HG03558 (cell line): Measurements from ENCODE around the gene JAM3.

ENCODE experiments used
- ATAC-seq: cut with Tn5 transposase; IDR thresholded peaks from one replicate; pipeline ENCODE4 v1.9.1; 2021; ENCODE audit warnings: moderate number of reproducible peaks; ENCODE audit not compliant: unreplicated experiment; ENCODE audit errors: extremely low read depth

Gene JAM3

DNA sequence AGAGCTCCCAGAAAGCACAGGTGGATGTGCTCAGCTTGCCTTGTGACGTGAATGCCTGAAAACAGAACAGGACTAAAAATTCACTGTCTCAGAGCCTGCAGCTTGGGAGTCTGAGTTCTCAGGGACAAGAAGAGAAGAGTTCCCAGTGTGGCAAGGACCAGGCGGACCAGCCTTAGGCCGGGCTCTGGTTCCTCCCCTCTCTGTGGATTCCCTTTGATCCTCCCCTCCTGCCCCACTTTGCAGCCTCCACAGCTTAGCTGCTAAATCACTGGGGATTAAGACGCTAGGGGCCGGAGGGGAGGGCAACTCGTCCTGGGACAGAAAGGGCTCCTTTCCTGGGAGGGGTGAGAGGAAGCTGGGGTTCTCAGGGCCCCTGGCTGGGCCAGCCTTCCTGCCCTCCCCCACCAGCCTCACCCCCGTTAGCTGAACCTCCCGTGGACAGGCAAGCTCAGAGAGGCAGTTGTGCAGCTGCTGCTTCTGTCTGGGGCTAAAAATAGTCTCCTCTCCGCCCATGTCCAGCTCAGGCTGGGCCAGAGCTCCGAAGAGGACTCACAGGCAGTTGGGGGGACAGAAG is 29.9 kb upstream of the JAM3 start:
- no peak for ATAC-seq

DNA sequence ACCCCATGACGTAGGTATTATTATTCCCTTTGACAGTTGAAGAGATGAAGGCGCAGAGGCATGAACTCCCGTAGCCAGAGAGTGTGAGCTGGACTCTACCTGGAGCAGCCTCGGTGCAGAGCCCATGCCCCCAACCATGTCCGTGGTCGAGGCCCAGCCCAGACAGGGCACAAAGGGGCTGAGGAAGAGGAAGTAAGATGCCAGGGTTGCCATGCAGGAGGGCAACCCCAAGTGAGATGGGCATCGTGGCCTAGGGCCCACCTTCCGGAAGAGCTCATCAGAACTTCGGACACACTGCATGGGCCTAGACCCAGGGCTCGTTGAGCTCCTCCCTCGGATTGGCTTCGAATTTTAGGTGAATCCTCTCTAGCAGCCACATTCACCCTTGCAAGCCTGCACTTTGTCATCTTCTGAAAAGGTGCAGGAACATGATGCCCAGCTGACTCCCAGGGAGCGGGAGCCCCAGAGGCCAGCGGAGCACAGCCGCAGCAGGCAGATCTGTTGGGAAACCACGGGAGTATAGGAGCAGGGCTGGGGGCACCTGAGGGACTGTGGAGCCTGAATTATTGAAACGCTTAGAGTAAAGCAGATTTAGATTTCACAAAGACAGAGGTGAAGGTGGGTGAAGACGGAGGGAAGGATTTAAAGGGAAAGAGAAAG is 29.0 kb upstream of the JAM3 start:
- ATAC-seq: no peak

DNA sequence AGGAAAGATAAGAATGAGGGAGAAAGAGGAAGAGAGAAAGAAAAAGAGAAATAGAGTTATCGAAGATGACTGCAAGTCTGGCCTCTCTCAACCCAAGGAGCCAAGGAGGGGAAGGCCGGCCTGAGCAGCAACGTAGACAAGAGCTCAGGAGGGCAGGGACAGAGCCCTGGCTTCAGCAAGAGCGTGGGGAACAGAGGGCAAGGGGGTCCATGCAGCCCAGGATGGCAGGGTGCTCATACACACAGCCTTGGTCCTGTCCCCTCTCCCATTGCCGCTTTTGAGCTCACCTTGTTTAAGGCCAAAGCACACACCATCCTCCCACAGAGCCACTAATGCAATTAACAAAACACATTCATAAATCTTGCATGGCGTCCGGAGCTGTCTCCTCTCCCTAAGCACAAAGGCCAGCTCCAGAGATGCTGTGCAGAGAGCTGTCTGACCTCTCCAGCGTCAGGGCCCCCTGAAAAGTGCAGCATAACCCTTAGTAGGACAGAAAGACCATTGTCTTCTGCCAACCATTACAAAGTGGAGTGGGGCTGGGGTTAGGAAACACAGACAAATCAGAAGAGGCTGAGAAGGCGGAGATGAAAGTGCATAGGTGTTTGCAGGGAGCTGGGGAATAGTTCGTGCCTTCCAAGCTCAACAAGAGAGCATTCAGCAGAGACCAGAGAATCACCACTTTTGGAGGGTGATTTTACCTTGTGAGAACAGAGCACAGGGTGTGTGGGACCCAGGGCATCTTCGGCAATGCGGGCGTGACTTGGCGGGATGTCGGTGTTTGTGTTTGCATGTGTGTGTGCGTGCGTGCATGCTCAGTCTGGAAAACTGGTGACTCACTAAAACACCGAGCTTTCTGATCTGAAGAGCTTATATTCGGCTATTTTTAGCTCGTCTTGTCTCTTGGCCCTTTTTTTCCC is 28.2 kb upstream of the JAM3 start:
- ATAC-seq: no peak

DNA sequence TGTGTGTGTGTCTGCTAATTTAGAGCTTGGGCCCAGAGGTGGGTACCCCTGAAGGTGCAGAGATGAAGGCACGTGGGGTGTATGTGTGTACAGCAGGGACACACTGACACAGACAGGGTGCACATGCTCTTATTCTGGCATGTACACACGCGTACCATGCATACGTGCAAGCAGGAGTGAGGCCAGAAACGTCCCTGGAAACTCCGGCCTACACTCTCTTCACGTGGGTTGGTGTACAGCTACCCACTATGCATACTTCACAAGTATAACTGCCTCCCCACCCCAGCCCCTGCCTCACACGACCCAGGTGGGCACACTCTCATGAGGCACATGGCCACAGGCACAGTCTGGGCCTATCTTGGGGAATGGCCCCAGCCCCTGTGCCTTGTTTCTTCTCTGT is 27.5 kb upstream of the JAM3 start:
- no peak for ATAC-seq

DNA sequence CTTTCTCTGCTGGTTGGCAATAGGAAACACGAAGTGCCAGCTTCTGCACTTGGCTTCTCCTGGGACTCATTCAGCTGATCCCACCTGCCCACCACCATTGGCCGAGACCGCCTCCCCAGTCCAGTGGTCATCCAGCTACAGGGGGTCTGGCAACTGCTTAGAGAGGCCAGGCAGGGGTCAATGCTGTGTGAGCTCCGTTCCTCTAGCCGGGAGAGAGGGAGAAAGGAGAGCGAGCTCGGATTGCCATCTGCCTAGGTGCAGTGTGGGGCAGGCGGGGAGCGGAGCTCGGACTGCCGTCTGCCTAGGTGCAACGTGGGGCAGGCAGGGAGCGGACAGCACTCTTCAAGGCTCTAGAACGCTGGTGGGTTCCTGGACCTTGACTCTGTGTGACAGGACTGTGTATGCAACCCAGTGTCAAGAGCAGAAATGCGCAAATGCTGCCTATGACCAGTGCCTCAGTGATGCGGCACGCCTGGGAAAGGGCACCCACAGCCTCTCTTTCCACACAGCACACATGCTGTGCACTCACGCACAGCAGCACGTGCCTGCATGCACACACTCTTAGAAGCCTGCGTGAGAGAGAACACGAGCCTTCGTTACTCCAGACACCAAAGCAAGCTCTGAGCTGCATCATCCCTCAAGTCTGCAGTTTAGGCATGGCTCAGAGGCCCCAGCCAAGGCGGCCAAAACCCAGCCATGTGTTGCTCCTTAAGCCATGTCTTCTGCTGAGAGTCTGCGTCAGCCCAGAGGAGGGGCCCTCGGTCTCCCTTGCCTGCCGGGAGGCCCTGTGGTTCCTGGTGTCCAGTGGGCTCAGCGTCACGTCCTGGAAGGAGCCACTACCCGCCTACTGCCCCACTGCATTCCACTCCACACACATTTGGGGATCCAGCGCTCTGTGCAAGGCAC is 26.8 kb upstream of the JAM3 start:
- ATAC-seq: no peak

DNA sequence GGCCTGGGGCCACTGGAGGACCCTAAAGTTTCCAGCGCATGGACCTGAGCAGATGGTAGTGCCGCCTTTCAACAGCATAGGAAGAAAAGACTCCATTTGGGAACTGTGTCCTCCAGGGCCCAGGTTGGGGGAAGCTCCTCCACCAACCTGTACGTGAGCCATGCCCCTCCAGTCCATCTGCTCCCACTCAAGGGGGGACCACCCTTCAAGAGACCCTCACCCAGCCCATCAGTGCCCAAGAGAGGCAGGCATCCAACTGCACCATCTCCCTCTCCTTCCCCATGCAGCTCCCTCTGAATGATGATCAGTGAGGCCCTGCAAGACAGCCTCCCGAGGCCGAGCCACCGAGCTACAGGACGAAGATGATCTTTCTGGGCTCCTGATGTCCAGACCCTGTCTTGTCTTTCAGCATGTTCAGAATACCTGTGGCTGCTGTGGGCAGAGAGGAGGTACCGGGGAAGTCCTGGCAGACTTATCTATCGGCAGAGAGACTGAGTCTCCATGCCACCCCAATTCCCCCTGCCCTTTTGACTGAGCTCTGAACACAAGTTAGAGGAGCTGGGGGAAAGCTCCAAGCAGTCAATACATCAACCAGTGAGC is 25.0 kb upstream of the JAM3 start:
- ATAC-seq: no peak

DNA sequence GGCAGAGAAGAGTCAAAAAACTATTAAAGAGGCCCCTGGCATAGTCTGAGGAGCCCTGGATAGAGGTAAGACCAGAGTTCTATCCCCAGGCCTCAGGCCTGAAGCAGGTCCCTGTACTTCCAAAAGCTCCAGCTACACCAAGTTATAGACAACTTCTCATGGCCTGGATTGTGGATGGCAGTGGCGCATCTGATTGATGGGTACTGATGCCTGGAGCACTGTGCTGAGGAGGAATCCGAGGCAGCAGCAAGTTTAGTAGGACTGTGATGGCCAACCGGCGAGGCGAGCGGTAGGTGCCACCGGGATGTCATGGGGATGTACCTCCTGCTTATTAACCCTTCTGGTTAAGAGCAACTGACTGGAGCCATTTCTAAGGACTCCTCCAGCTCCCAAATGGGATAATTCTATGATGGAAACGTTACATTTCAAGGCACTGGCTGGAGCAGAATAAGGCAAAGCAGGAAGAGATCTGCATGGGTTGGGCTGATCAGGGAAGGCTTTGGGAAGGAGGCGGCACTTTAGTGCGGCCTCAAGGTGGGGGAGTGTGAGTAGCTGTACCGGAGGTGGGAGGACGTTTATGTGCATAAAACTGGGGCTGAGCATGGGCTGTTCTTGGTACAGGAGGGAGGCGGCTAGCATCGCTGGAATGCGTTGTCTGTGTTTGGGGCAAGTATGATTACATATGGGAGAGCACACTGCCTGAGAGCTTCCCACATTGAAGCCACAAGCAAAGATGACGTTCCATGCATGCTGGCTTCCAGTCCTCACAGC is 24.2 kb upstream of the JAM3 start:
- ATAC-seq: no peak

DNA sequence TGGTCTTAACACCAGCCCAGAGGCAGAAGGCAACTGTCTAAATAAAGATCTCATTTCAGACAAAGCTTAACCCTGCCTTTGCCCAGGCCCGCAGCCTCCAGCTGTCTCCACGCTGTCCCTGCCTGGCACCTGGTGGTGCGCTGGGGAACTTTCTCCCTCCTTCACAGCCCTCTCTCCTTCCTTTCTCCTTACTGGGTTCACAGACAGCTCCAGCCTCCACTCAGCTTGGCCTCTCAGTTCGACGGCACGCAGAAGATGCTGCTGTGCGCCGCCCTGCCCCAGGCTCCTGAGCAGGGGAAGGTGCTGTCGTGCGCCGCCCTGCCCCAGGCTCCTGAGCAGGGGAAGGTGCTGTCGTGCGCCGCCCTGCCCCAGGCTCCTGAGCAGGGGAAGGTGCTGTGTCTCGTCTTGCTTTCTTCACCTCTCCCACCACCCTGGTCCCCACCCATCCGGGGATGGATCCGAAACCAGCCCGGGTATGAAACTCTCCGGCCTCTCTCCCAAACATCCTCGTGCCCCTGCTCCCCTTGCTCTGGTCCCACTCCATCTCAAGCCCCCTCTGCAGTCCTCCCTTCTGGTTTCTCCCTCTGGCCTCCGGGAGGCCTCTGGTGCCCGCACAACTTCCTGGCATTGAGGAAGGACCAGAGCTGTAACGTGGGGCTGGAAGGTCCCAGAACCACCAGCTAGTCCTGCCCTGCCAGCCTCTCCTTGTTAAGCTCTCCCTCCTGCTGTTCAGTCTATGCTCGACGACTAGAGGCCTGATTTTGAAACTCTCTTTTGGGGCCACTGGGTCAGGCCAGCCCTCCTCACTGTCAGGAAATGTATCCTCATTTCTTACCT is 22.9 kb upstream of the JAM3 start:
- no peak for ATAC-seq

DNA sequence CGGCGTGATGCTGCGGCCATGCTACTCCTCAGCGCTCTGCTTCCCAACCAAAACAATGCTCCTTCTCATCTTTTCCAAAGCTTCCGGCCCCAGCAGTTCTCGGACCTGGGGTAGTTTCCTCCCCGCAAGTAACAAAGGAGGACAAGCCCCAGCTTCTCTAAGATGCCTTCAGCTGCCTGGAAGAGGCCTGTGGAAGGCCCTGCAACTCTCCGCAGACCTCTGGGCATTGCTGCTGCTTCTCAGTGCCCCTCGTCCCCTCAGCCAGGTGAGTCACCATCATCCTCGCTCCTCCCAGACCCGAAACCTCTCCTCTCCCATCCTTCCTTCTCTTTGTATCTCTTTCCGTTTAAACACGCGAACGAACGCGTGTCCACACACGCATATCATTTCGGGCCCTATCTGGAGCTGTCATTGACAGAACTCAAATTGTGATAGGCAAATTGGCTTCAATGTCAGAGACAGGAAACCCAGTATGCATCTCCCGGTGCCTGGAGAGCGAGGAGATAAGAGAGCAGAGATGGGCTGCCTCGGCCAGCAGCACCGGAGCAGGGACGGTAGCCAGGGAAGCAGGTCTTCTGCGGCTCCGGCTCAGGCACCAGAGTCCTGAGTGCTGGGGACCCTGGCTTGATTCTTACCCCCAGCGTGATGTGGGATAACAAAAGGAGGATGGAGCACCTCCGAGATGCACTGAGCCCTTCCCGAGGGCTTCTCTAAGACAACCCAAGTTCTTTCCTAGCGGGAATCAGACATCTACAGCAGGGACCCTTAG is 22.0 kb upstream of the JAM3 start:
- ATAC-seq: no peak

DNA sequence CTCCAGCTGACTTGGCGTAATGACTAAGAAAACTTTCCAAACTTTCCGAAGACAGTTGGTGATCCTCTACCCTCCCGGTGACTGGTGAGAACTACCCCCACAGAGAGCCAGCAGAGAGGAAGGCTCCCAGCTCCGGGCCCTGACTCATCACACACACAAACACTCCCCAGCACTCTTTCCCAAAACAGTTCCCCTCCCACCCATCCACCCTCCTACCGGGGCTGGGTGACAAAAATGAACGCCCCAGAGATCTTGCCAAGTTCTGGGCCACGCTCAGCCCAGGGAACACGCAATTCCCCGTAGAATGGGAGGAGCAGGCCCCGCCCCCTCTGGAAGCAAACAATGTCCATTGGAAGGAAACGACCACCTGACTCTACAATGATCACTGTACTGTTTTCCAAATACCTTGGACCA is 21.3 kb upstream of the JAM3 start:
- ATAC-seq: no peak

DNA sequence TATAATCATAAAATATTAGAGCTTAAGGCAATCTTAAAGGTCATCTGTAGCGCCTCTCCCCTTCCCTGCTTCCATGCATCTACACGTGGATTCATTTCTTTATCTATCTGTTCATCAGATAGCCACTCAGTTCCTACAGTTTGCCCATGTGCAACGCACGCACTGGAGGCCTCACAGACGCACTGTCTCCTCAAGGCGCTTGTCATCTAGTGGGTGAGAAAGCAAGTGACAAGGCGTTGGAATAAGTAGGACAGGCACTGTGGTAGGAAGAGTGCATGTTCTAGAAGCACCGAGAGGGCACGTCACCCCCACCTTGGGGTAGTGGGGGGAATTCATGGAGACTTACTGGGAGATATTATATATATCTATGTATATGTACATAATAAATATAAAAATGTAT is 20.8 kb upstream of the JAM3 start:
- no peak for ATAC-seq

DNA sequence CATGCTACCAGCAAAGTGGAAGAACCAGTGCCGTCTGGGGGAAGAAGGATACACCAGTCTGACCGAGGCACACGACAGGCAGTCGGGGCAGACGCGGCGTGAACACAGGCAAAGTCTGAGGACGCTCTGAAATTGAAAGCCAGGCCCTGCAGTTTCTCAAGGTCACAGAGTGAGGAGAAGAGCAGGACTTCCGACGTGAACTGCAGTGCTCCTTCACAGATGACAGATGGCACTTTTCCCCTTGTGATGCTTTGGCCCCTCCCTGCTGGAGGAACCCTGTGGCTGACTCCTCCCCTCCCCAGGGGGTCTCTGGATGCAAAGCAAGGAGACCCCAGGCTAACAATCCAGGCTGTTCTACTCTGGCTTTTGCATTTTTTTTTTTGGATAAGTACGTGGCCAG is 19.6 kb upstream of the JAM3 start:
- ATAC-seq: no peak

DNA sequence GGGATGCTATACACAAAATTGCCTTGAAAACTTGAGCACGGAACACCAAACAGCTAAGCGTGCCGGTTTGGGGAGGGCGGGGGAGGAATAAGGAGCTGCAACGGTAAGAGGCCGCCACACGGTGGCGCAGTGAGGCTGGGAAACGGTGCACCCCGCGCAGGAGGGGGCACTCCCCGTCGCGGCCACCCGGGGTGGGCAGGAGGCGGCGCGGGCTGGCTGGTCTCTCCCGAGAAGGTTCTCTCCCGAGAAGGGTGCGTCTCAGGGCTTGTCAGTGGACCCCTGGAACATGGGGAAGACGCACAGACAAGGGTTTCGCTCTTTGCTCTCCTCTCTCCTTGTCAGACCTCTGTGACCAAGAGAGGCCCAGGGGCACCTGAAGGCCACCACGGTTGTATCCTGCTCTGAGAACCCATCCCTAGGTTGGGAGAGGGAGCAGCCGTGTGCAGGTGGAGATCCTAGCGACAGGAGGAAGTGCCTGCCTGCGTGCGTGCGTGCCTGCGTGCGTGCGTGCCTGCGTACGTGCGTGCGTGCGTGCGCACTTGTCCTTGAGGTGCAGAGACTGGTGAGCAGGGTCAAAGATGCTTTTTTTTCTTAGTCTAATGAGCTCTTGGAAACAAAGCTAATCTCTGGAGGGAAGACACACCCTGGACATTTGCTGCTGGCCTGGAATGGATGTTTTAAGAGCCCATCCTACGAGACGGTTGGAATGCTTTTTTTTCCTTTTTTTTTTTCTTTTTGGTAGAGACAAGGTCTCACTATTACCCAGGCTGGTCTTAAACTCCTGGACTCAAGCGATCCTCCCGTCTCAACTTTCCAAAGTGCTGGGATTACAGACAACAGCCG is 18.1 kb upstream of the JAM3 start:
- ATAC-seq: no peak

DNA sequence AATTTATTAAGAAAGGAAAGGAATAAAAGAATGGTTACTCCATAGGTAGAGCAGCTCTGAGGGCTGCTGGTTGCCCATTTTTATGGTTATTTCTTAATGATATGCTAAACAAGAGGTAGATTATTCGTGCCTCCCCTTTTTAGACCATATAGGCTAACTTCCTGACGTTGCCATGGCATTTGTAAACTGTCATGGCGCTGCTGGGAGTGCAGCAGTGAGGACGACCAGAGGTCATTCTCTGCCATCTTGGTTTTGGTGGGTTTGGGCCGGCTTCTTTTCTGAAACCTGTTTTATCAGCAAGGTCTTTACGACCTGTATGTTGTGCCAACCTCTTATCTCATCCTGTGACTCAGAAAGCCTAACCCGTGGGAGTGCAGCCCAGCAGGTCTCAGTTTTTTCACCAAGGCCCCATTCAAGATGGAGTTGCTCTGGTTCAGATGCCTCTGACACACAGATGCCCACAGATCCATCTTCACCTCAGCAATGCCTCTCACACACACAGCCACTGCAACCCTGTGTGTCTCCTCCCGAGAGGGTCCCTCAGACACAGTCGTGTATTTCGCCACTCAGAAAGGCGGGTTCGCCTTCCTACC is 16.4 kb upstream of the JAM3 start:
- ATAC-seq: no peak

DNA sequence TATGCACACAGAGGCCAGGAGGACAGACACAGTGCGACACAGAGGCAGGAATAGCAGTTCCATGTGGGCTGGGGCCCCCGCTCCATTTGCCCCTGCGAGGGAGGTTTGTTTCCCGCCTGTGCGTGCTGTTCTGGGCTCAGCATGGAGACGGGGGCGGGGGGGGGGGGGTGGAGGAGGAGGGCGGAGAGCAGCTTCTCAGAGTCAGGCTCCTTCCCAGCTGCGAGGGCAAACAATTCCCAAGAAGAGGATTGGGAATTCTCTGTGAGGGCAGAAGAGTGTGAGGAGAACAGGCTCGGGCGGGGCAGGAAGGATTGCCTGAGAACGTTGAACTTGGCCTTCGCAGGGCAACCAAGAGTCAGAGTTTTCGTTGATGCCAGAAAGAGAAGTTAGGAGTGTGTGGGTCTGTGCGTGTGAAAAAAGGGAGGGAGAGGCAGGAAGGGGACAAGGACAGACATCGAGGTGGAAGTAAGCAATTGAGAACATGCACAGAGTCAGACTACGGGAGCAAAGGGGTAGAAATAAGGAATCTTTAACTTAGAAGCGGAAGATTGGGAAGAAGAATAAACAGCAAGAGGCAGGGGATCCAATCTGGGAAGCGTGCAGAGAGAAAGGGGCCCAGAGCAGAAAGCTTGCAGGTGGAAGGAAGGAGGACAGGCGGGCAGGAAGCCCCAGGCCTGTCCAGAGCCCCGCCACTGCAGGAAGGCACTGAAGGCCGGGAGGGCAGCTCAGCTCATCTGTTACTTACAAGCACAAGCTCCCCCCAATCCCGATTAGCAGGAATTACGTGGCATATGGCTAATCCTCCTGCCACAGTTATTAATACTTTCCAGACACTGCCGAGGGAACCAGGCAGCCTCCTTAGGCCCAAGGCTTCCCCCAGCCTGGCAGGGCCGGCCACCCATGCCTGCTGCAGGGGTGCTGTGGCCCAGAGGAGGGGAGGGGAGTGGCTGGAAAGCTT is 15.6 kb upstream of the JAM3 start:
- no peak for ATAC-seq
